HEK293 (cell line): ENCODE data around the gene KRT40.

Experiments used
- CTCF ChIA-PET: fragments of 350-600 bp; formaldehyde crosslinking; extraction: SDS; loops from one replicate; lab custom pipeline; 2021; ENCODE audit warnings: antibody characterized with exemption; lab: Yijun Ruan, JAX
- POLR2A ChIA-PET: fragments of 300-600 bp; formaldehyde crosslinking; extraction: SDS; loops from one replicate; lab custom pipeline; 2020; ENCODE audit warnings: antibody characterized with exemption, inconsistent platforms; lab: Yijun Ruan, JAX
- H3K27ac ChIP-seq: fragments of 200-500 bp; sonication (Bioruptor generic); 2 replicates; pipeline ENCODE4 v1.5.1; 2014; ENCODE audit warnings: low read depth, low read length, control low read depth, inconsistent platforms; ENCODE audit errors: extremely low read depth
- H3K36me3 ChIP-seq, 2 experiments: fragments of 200-500 bp in 1 of 2; sonication (Bioruptor generic) in 1 of 2; 1 replicate in 1 of 2; 2 replicates in 1 of 2; pipeline ENCODE4 v1.5.1; 2014 to 2017; ENCODE audit warnings: inconsistent platforms in 2 of 2, low read length in 2 of 2; ENCODE audit not compliant: control insufficient read depth in 2 of 2, insufficient read depth in 1 of 2
- H3K4me1 ChIP-seq: fragments of 200-500 bp; sonication (Bioruptor generic); 2 replicates; pipeline ENCODE4 v1.5.1; 2014; ENCODE audit warnings: mild to moderate bottlenecking, low read length, inconsistent platforms; ENCODE audit not compliant: control insufficient read depth, insufficient read depth
- H3K4me3 ChIP-seq: 2 replicates; pipeline ENCODE4 v1.5.1; 2011; ENCODE audit warnings: low read depth, mild to moderate bottlenecking, control low read depth, low read length, moderate library complexity
- H3K9me3 ChIP-seq: fragments of 200-500 bp; sonication (Bioruptor generic); 2 replicates; pipeline ENCODE4 v1.5.1; 2014; ENCODE audit warnings: low read depth, low read length, inconsistent platforms; ENCODE audit not compliant: control insufficient read depth, insufficient read depth
- ATF2 ChIP-seq: fragments of 450-650 bp; formaldehyde crosslinking; IDR thresholded peaks from 2 replicates; pipeline ENCODE4 v1.5.1; 2016; ENCODE audit warnings: missing biosample characterization, missing genetic modification characterization, low read depth
- FEZF1 ChIP-seq: fragments of 450-650 bp; formaldehyde crosslinking; IDR thresholded peaks from 2 replicates; pipeline ENCODE4 v1.5.1; 2016; ENCODE audit warnings: missing biosample characterization, missing genetic modification characterization
- OVOL3 ChIP-seq: fragments of 450-650 bp; formaldehyde crosslinking; IDR thresholded peaks from 2 replicates; pipeline ENCODE4 v1.5.1; 2016; ENCODE audit warnings: missing biosample characterization, missing genetic modification characterization
- PBX3 ChIP-seq: sonication (generic); formaldehyde crosslinking; IDR thresholded peaks from 2 replicates; pipeline ENCODE4 v1.8.1; 2022; ENCODE audit warnings: mild to moderate bottlenecking, moderate library complexity, missing genetic modification reagents
- SALL2 ChIP-seq: fragments of 450-650 bp; formaldehyde crosslinking; IDR thresholded peaks from 2 replicates; pipeline ENCODE4 v1.5.0; 2017; ENCODE audit warnings: missing biosample characterization, mild to moderate bottlenecking, missing genetic modification characterization, borderline replicate concordance
- SP3 ChIP-seq: fragments of 450-650 bp; formaldehyde crosslinking; IDR thresholded peaks from 2 replicates; pipeline ENCODE4 v1.5.1; 2016; ENCODE audit warnings: missing biosample characterization, missing genetic modification characterization
- WT1 ChIP-seq: fragments of 450-650 bp; formaldehyde crosslinking; IDR thresholded peaks from 2 replicates; pipeline ENCODE4 v1.5.1; 2016; ENCODE audit warnings: missing biosample characterization, missing genetic modification characterization
- ZBTB11 ChIP-seq: fragments of 450-650 bp; formaldehyde crosslinking; conservative IDR thresholded peaks from 2 replicates; pipeline ENCODE4 v1.5.1; 2016; ENCODE audit warnings: low read depth, missing biosample characterization, missing genetic modification characterization
- ZBTB17 ChIP-seq: fragments of 450-650 bp; formaldehyde crosslinking; IDR thresholded peaks from 2 replicates; pipeline ENCODE4 v1.5.1; 2016; ENCODE audit warnings: missing biosample characterization, missing genetic modification characterization
- ZFP3 ChIP-seq: fragments of 450-650 bp; formaldehyde crosslinking; IDR thresholded peaks from 2 replicates; pipeline ENCODE4 v1.5.1; 2016; ENCODE audit warnings: low read depth, missing biosample characterization, missing genetic modification characterization
- ZFP37 ChIP-seq: fragments of 450-650 bp; formaldehyde crosslinking; IDR thresholded peaks from 2 replicates; pipeline ENCODE4 v1.5.1; 2016; ENCODE audit warnings: missing biosample characterization, missing genetic modification characterization
- ZNF23 ChIP-seq: fragments of 450-650 bp; formaldehyde crosslinking; IDR thresholded peaks from 2 replicates; pipeline ENCODE4 v1.5.1; 2016; ENCODE audit warnings: missing biosample characterization, missing genetic modification characterization, borderline replicate concordance
- ZNF266 ChIP-seq: fragments of 450-650 bp; formaldehyde crosslinking; IDR thresholded peaks from 2 replicates; pipeline ENCODE4 v1.5.1; 2016; ENCODE audit warnings: missing biosample characterization, missing genetic modification characterization, low read depth
- ZNF324 ChIP-seq: fragments of 450-650 bp; formaldehyde crosslinking; IDR thresholded peaks from 2 replicates; pipeline ENCODE4 v1.5.1; 2016; ENCODE audit warnings: missing biosample characterization, missing genetic modification characterization
- ZNF341 ChIP-seq: fragments of 450-650 bp; formaldehyde crosslinking; IDR thresholded peaks from 2 replicates; pipeline ENCODE4; 2016; ENCODE audit warnings: low read depth, missing biosample characterization, missing genetic modification characterization
- ZNF394 ChIP-seq: fragments of 450-650 bp; formaldehyde crosslinking; IDR thresholded peaks from 2 replicates; pipeline ENCODE4 v1.5.1; 2016; ENCODE audit warnings: missing biosample characterization, missing genetic modification characterization, mild to moderate bottlenecking, moderate library complexity, borderline replicate concordance
- ZNF510 ChIP-seq: fragments of 450-650 bp; formaldehyde crosslinking; IDR thresholded peaks from 2 replicates; pipeline ENCODE4 v1.5.1; 2018; ENCODE audit warnings: mild to moderate bottlenecking, missing genetic modification characterization, missing biosample characterization; ENCODE audit not compliant: insufficient replicate concordance
- ZNF549 ChIP-seq: fragments of 450-650 bp; IDR thresholded peaks from 2 replicates; pipeline ENCODE4 v1.5.1; 2018; ENCODE audit warnings: missing biosample characterization, missing genetic modification characterization, mild to moderate bottlenecking, inconsistent platforms, moderate library complexity
- ZNF558 ChIP-seq: fragments of 450-650 bp; formaldehyde crosslinking; IDR thresholded peaks from 2 replicates; pipeline ENCODE4 v1.5.1; 2016; ENCODE audit warnings: missing biosample characterization, missing genetic modification characterization
- ZNF664 ChIP-seq: fragments of 450-650 bp; formaldehyde crosslinking; IDR thresholded peaks from 2 replicates; pipeline ENCODE4 v1.5.1; 2016; ENCODE audit warnings: missing biosample characterization, missing genetic modification characterization
- ZSCAN30 ChIP-seq: fragments of 450-650 bp; IDR thresholded peaks from 2 replicates; pipeline ENCODE4 v1.5.1; 2018; ENCODE audit warnings: missing biosample characterization, mild to moderate bottlenecking, missing genetic modification characterization, moderate library complexity
- TF ChIP-seq, protein P1 (sequence below): fragments of 450-650 bp; formaldehyde crosslinking; IDR thresholded peaks from 2 replicates; pipeline ENCODE4 v1.5.1; 2017; ENCODE audit warnings: missing biosample characterization, missing genetic modification characterization

Gene KRT40

DNA sequence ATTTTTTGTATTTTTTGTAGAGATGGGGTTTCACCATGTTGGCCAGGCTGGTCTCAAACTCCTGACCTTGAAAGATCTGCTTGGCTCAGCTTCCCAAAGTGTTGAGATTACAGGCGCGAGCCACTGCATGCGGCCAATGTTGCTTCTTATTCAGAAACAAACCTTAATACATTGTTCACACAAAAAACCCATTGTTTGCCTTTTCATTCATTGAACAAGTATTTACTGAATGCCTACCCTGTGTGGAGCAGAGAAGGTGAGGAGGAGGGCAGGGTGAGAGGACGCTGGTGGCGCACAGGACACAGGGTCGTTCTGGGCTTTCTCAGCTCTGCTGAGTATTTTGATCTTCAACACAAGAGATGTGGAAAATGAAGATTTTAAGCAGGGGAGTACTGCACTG is 38.7 kb downstream of the KRT40 start:
- CTCF ChIA-PET: interaction anchor here (0.6 to 0.9 kb wide), 2 partner anchors 123 to 142 kb away, joined by 3 to 4 read pairs; partner anchors contain the start of gene KRT10
- no peaks in the 10 kb centered on the region for H3K4me1 ChIP-seq
- POLR2A ChIA-PET: no interaction called here

DNA sequence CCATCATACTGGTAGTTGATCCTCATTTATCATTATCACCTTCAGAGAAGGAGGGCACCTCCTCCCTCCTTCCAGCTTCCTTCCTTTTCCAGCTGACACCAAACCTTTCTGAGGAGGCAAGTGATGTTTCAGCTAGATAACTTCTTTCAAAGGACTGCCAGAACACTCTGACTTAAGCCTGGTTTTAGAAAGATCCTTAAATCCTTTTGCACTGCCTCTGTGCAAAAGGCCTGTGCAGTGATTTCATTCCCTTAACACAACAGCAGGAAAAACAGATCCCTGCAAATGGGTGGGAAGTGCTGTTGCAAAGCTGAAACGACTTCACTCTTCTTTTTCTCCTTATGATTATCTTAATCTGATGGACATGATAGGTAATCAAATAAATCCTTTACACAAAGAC is 39.6 kb downstream of the KRT40 start:
- CTCF ChIA-PET: interaction anchor here (0.9 kb wide), 1 partner anchor 141 kb away, joined by 4 read pairs; no protein-coding TSS in a partner anchor
- H3K4me1 ChIP-seq: no peaks in the 10 kb centered on the region

More for the DNA sequence above, 38.7 kb downstream of the KRT40 start:
- H3K9me3 ChIP-seq: no peaks in the 10 kb centered on the region
- H3K27ac ChIP-seq: no peak overlapping the region
- TF ChIP-seq WT1 (tag by site-specific recombination) (no peak), ZBTB17 (tag by site-specific recombination) (no peak), ZNF394 (tag by site-specific recombination) (no peak), ZNF324 (tag by site-specific recombination) (no peak), ZNF510 (tag by site-specific recombination) (no peak), ZFP37 (no peak), ZNF558 (tag by site-specific recombination) (no peak), ZNF341 (tag by site-specific recombination) (no peak), FEZF1 (tag by site-specific recombination) (no peak), ZFP3 (tag by site-specific recombination) (no peak), SALL2 (tag by site-specific recombination) (no peak), ZNF266 (tag by site-specific recombination) (no peak), ATF2 (tag by site-specific recombination) (no peak), ZNF549 (tag by site-specific recombination) (no peak), ZBTB11 (tag by site-specific recombination) (no peak), ZNF23 (tag by site-specific recombination) (no peak), PBX3 (CRISPR knock-in tag) (no peak)
- TF ChIP-seq, protein P1, sequence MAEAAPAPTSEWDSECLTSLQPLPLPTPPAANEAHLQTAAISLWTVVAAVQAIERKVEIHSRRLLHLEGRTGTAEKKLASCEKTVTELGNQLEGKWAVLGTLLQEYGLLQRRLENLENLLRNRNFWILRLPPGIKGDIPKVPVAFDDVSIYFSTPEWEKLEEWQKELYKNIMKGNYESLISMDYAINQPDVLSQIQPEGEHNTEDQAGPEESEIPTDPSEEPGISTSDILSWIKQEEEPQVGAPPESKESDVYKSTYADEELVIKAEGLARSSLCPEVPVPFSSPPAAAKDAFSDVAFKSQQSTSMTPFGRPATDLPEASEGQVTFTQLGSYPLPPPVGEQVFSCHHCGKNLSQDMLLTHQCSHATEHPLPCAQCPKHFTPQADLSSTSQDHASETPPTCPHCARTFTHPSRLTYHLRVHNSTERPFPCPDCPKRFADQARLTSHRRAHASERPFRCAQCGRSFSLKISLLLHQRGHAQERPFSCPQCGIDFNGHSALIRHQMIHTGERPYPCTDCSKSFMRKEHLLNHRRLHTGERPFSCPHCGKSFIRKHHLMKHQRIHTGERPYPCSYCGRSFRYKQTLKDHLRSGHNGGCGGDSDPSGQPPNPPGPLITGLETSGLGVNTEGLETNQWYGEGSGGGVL (tag by site-specific recombination): no peak
- TF ChIP-seq, all 188 proteins: peak for 0
- Histone ChIP-seq H3K36me3 (no peaks in the 10 kb centered on the region), H3K4me3 (no peak overlapping the region)

More for the DNA sequence above, 39.6 kb downstream of the KRT40 start:
- POLR2A ChIA-PET: no interaction called here
- Histone ChIP-seq H3K36me3 (no peaks in the 10 kb centered on the region), H3K4me3 (no peak overlapping the region), H3K27ac (no peak overlapping the region), H3K9me3 (no peaks in the 10 kb centered on the region)
- no peak for TF ChIP-seq ZNF664 (tag by site-specific recombination)
- TF ChIP-seq ZSCAN30: no peak
- no peak for TF ChIP-seq OVOL3 (tag by site-specific recombination)
- TF ChIP-seq SP3 (tag by site-specific recombination): no peak
